ENCODE results near the gene SMAD2. TPM values are rescaled to one million over a fixed set of nuclear protein-coding genes. Genes with fewer than 3 reads are reported as not detected.

SMAD2 gene
- total and polyA plus RNA-seq, 4 donors, result 11.8 to 31.3 (median 22.8) TPM

DNA sequence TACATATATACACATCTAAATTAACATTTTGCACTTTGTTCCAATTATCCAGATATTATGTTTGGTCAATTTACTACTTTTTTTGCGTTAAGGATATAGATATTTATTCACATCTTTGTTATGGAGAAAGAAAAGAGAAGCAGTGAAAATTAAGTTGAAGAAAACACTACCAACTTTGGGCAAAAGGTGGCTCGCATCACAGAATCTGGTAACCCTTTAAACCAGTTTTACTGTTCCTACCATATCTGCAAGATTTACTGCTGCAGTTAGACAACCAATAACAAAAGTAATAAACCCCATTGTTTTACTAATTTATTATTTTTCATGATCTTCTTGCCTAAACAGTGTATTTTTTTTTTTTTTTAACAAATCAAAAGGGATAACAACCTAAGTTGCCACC is 53.6 kb downstream of the SMAD2 start:
- WGBS, result 98% methylated on average over 2 of the region's 2 CpGs

More for the DNA sequence above, 53.6 kb downstream of the SMAD2 start:
- DNase-seq (ENCODE audit: low spot score), result no peak
- H3K27ac ChIP-seq (ENCODE audit: low read depth in 1 of 2, low read length in 2 of 2), result no peak overlapping the region
- H3K9ac ChIP-seq (ENCODE audit: low read depth in 1 of 2, low read length in 2 of 2), result no peak overlapping the region
- H3K27me3 ChIP-seq (ENCODE audit: control insufficient read depth in 4 of 4, insufficient read depth in 4 of 4, low read length in 3 of 4), result no peaks in the 10 kb centered on the region
- H3K4me3 ChIP-seq (ENCODE audit: low read depth in 1 of 3, low read length in 3 of 3), result no peak overlapping the region
- peaks cover 0 to 7% (median 2%) of the 10 kb centered on the region in 4 donors for H3K36me3 ChIP-seq (ENCODE audit: control insufficient read depth in 4 of 4, insufficient read depth in 3 of 4, low read depth in 1 of 4, low read length in 3 of 4)
- no peaks in the 10 kb centered on the region for H3K4me1 ChIP-seq (ENCODE audit: control insufficient read depth in 4 of 4, insufficient read depth in 4 of 4, low read length in 3 of 4)
- TF ChIP-seq JUND (IDR thresholded peaks at IDR 0.05) (no peak), NR2F2 (IDR thresholded peaks at IDR 0.05) (no peak), GABPA (IDR thresholded peaks at IDR 0.05 in 1 of 2, conservative IDR thresholded peaks at IDR 0.05 in 1 of 2) (no peak), HNF4A (conservative IDR thresholded peaks at IDR 0.05) (no peak), CTCF (IDR thresholded peaks at IDR 0.05; ENCODE audit: low read depth, low read length, missing input control) (no peak), RXRA (IDR thresholded peaks at IDR 0.05) (no peak), RAD21 (IDR thresholded peaks at IDR 0.05) (no peak), SP1 (IDR thresholded peaks at IDR 0.05) (no peak), EGR1 (IDR thresholded peaks at IDR 0.05; ENCODE audit: low read depth in 2 of 2) (no peak), YY1 (IDR thresholded peaks at IDR 0.05) (no peak), HNF4G (IDR thresholded peaks at IDR 0.05) (no peak), FOXA1 (IDR thresholded peaks at IDR 0.05) (no peak), FOXA2 (IDR thresholded peaks at IDR 0.05) (no peak), TAF1 (conservative IDR thresholded peaks at IDR 0.05) (no peak), ATF3 (IDR thresholded peaks at IDR 0.05) (no peak)
- TF ChIP-seq, protein P1, sequence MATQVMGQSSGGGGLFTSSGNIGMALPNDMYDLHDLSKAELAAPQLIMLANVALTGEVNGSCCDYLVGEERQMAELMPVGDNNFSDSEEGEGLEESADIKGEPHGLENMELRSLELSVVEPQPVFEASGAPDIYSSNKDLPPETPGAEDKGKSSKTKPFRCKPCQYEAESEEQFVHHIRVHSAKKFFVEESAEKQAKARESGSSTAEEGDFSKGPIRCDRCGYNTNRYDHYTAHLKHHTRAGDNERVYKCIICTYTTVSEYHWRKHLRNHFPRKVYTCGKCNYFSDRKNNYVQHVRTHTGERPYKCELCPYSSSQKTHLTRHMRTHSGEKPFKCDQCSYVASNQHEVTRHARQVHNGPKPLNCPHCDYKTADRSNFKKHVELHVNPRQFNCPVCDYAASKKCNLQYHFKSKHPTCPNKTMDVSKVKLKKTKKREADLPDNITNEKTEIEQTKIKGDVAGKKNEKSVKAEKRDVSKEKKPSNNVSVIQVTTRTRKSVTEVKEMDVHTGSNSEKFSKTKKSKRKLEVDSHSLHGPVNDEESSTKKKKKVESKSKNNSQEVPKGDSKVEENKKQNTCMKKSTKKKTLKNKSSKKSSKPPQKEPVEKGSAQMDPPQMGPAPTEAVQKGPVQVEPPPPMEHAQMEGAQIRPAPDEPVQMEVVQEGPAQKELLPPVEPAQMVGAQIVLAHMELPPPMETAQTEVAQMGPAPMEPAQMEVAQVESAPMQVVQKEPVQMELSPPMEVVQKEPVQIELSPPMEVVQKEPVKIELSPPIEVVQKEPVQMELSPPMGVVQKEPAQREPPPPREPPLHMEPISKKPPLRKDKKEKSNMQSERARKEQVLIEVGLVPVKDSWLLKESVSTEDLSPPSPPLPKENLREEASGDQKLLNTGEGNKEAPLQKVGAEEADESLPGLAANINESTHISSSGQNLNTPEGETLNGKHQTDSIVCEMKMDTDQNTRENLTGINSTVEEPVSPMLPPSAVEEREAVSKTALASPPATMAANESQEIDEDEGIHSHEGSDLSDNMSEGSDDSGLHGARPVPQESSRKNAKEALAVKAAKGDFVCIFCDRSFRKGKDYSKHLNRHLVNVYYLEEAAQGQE (IDR thresholded peaks at IDR 0.05), result no peak
- TF ChIP-seq, protein P2, sequence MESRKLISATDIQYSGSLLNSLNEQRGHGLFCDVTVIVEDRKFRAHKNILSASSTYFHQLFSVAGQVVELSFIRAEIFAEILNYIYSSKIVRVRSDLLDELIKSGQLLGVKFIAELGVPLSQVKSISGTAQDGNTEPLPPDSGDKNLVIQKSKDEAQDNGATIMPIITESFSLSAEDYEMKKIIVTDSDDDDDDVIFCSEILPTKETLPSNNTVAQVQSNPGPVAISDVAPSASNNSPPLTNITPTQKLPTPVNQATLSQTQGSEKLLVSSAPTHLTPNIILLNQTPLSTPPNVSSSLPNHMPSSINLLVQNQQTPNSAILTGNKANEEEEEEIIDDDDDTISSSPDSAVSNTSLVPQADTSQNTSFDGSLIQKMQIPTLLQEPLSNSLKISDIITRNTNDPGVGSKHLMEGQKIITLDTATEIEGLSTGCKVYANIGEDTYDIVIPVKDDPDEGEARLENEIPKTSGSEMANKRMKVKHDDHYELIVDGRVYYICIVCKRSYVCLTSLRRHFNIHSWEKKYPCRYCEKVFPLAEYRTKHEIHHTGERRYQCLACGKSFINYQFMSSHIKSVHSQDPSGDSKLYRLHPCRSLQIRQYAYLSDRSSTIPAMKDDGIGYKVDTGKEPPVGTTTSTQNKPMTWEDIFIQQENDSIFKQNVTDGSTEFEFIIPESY (IDR thresholded peaks at IDR 0.05), result no peak
- TF ChIP-seq, protein P3, sequence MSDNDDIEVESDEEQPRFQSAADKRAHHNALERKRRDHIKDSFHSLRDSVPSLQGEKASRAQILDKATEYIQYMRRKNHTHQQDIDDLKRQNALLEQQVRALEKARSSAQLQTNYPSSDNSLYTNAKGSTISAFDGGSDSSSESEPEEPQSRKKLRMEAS (IDR thresholded peaks at IDR 0.05), result no peak
- H3K9me3 ChIP-seq (ENCODE audit: control insufficient read depth in 4 of 4, low read length in 3 of 4), result no peaks in the 10 kb centered on the region

Measured in liver (tissue), 9 donors.